K562 (cell line): ENCODE measurements around the gene METTL8. TPM values are rescaled to one million over a fixed set of nuclear protein-coding genes. Genes with fewer than 3 reads are reported as not detected.

Source experiments
- ARHGAP35 ChIP-seq: fragments of 450-650 bp; IDR thresholded peaks from 2 replicates; pipeline ENCODE4 v1.6.1; 2018; ENCODE audit not compliant: partially characterized antibody
- C11orf30 ChIP-seq: fragments of 450-650 bp; IDR thresholded peaks from 2 replicates; pipeline ENCODE4 v1.6.1; 2016; ENCODE audit warnings: low read depth, mild to moderate bottlenecking
- CC2D1A ChIP-seq: fragments of 450-650 bp; IDR thresholded peaks from 2 replicates; pipeline ENCODE4 v1.6.1; 2017; ENCODE audit warnings: mild to moderate bottlenecking
- DPF2 ChIP-seq: fragments of 450-650 bp; IDR thresholded peaks from 2 replicates; pipeline ENCODE4 v1.6.1; 2016
- EP400 ChIP-seq: fragments of 450-650 bp; IDR thresholded peaks from 2 replicates; pipeline ENCODE4 v1.6.1; 2017; ENCODE audit warnings: antibody characterized with exemption, mild to moderate bottlenecking, moderate library complexity
- FOXO4 ChIP-seq: fragments of 450-650 bp; formaldehyde crosslinking; IDR thresholded peaks from 2 replicates; pipeline ENCODE4 v1.4.0; 2020; ENCODE audit warnings: mild to moderate bottlenecking, moderate library complexity
- KDM4B ChIP-seq, 2 experiments: fragments of 450-650 bp in 1 of 2; sonication (generic) in 1 of 2; IDR thresholded peaks; 2 replicates each; pipeline ENCODE4 v1.6.1; 2016 to 2017; ENCODE audit warnings: borderline replicate concordance in 2 of 2, antibody characterized with exemption in 1 of 2, low read depth in 1 of 2, mild to moderate bottlenecking in 1 of 2
- NR2C2 ChIP-seq, 2 experiments: fragments of 200-800 bp in 1 of 2; sonication (Bioruptor generic) in 1 of 2; sonication (generic) in 1 of 2; formaldehyde crosslinking in 1 of 2; IDR thresholded peaks; 2 replicates each; pipeline versions ENCODE4 v1.6.1 to v1.8.0; 2016 to 2022; ENCODE audit warnings: mild to moderate bottlenecking in 1 of 2, missing compliant biosample characterization in 1 of 2, missing genetic modification characterization in 1 of 2, missing genetic modification reagents in 1 of 2
- PHF21A ChIP-seq: fragments of 450-650 bp; IDR thresholded peaks from 2 replicates; pipeline ENCODE4 v1.6.1; 2017; ENCODE audit warnings: low read depth, borderline replicate concordance
- RBM22 ChIP-seq: fragments of 200-400 bp; formaldehyde crosslinking; IDR thresholded peaks from 2 replicates; pipeline ENCODE4 v1.6.1; 2018; ENCODE audit warnings: low read length, low read depth; ENCODE audit not compliant: poor library complexity, severe bottlenecking
- ZKSCAN1 ChIP-seq: fragments of 150-350 bp; IDR thresholded peaks from 2 replicates; pipeline ENCODE4 v1.6.1; 2016; ENCODE audit warnings: low read depth, low read length
- ZNF24 ChIP-seq: fragments of 450-650 bp; IDR thresholded peaks from 2 replicates; pipeline ENCODE4 v1.6.1; 2016
- ZNF384 ChIP-seq: IDR thresholded peaks from 2 replicates; pipeline ENCODE4 v1.6.1; 2012; ENCODE audit warnings: low read depth, low read length, improper control_type of control experiment
- polyA plus RNA-seq, 8 experiments: library from polyadenylated mRNA; depleted of rRNA in 4 of 8; stranded (reverse) in 5 of 8; unstranded in 3 of 8; fragments of >200 nt; fragmentation: Nextera tagmentation in 2 of 8; fragmentation: Illumina TruSeq in 1 of 8; extraction: Ambion mirVana in 2 of 8; extraction: Trizol in 1 of 8; gene quantifications; 2 replicates each; pipeline versions ENCODE4 v1.2.1 to v1.2.3, GENCODE V29; 2011 to 2014; ENCODE audit warnings: inconsistent platforms in 1 of 8, missing spikeins in 1 of 8
- total RNA-seq, 7 experiments: library from RNA; depleted of rRNA in 6 of 7; stranded (reverse); fragments of >200 nt in 6 of 7; fragmentation: Illumina TruSeq in 2 of 7; extraction: Trizol in 2 of 7; gene quantifications; 2 replicates each; pipeline versions ENCODE4 v1.2.1 to v1.2.3, GENCODE V29; 2011 to 2021; ENCODE audit warnings: low replicate concordance in 1 of 7
- TF ChIP-seq, protein P1 (sequence below), 2 experiments: IDR thresholded peaks; 2 replicates each; pipeline ENCODE4 v1.6.1; 2012; ENCODE audit warnings: improper control_type of control experiment in 2 of 2, low read depth in 2 of 2, low read length in 2 of 2, borderline replicate concordance in 1 of 2
- TF ChIP-seq, protein P2 (sequence below): fragments of 250-450 bp; sonication (Bioruptor Pico); IDR thresholded peaks from 2 replicates; pipeline ENCODE4 v1.9.0; 2021; ENCODE audit warnings: mild to moderate bottlenecking
- TF ChIP-seq, protein P3 (sequence below): sonication (generic); formaldehyde crosslinking; IDR thresholded peaks from 2 replicates; pipeline ENCODE4 v1.8.1; 2023; ENCODE audit warnings: mild to moderate bottlenecking, missing genetic modification reagents
- TF ChIP-seq, protein P4 (sequence below): sonication (generic); formaldehyde crosslinking; IDR thresholded peaks from 2 replicates; pipeline ENCODE4 v1.8.0; 2023; ENCODE audit warnings: missing genetic modification reagents, mild to moderate bottlenecking, borderline replicate concordance

METTL8 gene
- total and polyA plus RNA-seq, 9 of the 15 experiments (the other 6 are each of a cell fraction or from before 2014, with no cell fraction given), result 12.9 to 52.6 (median 33.7) TPM

DNA sequence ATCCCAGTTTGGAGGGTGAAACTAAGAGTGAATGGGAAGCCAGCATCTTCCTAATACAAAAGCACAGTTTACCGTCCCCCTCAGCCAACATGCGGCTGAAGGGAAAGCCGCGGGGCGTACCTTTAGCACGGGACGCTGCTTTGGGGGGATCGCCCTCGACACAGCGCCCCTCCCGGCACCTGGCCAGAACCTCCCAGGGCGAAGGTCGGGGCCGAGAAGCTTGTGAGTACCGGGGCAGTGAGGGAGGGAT lies at the start of gene METTL8 (continued):
- TF ChIP-seq ZNF384 (0 out of 2 replicates have a peak, but pooled peaks have one; percentile 7), EP400 (peak; percentile 99), ZKSCAN1 (no peak), RBM22 (peak; percentile 20), DPF2 (0 out of 2 replicates have a peak, but pooled peaks have one; percentile 8), C11orf30 (peak; percentile 66; the same call in 1 of the 2 replicates), ZNF24 (peak; percentile 67), CC2D1A (peak; percentile 97), PHF21A (peak; percentile 67; the same call in 1 of the 2 replicates), FOXO4 (CRISPR knock-in tag) (no peak), NR2C2 (CRISPR knock-in tag; IDR thresholded peaks at IDR 0.05) (peak; percentile 92), NR2C2 (tag; IDR thresholded peaks at IDR 0.05) (no peak), ARHGAP35 (no peak), KDM4B (IDR thresholded peaks at IDR 0.05; ENCODE audit: borderline replicate concordance in 2 of 2, low read depth in 1 of 2) (no peak)
- TF ChIP-seq, protein P1, sequence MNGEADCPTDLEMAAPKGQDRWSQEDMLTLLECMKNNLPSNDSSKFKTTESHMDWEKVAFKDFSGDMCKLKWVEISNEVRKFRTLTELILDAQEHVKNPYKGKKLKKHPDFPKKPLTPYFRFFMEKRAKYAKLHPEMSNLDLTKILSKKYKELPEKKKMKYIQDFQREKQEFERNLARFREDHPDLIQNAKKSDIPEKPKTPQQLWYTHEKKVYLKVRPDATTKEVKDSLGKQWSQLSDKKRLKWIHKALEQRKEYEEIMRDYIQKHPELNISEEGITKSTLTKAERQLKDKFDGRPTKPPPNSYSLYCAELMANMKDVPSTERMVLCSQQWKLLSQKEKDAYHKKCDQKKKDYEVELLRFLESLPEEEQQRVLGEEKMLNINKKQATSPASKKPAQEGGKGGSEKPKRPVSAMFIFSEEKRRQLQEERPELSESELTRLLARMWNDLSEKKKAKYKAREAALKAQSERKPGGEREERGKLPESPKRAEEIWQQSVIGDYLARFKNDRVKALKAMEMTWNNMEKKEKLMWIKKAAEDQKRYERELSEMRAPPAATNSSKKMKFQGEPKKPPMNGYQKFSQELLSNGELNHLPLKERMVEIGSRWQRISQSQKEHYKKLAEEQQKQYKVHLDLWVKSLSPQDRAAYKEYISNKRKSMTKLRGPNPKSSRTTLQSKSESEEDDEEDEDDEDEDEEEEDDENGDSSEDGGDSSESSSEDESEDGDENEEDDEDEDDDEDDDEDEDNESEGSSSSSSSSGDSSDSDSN (IDR thresholded peaks at IDR 0.05; ENCODE audit: borderline replicate concordance in 1 of 2, low read depth in 2 of 2, low read length in 2 of 2), result peak; percentile 59 to 81; a peak in 2 of 4 replicates
- TF ChIP-seq, protein P2, sequence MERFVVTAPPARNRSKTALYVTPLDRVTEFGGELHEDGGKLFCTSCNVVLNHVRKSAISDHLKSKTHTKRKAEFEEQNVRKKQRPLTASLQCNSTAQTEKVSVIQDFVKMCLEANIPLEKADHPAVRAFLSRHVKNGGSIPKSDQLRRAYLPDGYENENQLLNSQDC (CRISPR knock-in tag), result peak; percentile 87; the same call in 1 of the 2 replicates
- TF ChIP-seq, protein P3, sequence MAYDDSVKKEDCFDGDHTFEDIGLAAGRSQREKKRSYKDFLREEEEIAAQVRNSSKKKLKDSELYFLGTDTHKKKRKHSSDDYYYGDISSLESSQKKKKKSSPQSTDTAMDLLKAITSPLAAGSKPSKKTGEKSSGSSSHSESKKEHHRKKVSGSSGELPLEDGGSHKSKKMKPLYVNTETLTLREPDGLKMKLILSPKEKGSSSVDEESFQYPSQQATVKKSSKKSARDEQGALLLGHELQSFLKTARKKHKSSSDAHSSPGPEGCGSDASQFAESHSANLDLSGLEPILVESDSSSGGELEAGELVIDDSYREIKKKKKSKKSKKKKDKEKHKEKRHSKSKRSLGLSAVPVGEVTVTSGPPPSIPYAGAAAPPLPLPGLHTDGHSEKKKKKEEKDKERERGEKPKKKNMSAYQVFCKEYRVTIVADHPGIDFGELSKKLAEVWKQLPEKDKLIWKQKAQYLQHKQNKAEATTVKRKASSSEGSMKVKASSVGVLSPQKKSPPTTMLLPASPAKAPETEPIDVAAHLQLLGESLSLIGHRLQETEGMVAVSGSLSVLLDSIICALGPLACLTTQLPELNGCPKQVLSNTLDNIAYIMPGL, result no peak
- TF ChIP-seq, protein P4, sequence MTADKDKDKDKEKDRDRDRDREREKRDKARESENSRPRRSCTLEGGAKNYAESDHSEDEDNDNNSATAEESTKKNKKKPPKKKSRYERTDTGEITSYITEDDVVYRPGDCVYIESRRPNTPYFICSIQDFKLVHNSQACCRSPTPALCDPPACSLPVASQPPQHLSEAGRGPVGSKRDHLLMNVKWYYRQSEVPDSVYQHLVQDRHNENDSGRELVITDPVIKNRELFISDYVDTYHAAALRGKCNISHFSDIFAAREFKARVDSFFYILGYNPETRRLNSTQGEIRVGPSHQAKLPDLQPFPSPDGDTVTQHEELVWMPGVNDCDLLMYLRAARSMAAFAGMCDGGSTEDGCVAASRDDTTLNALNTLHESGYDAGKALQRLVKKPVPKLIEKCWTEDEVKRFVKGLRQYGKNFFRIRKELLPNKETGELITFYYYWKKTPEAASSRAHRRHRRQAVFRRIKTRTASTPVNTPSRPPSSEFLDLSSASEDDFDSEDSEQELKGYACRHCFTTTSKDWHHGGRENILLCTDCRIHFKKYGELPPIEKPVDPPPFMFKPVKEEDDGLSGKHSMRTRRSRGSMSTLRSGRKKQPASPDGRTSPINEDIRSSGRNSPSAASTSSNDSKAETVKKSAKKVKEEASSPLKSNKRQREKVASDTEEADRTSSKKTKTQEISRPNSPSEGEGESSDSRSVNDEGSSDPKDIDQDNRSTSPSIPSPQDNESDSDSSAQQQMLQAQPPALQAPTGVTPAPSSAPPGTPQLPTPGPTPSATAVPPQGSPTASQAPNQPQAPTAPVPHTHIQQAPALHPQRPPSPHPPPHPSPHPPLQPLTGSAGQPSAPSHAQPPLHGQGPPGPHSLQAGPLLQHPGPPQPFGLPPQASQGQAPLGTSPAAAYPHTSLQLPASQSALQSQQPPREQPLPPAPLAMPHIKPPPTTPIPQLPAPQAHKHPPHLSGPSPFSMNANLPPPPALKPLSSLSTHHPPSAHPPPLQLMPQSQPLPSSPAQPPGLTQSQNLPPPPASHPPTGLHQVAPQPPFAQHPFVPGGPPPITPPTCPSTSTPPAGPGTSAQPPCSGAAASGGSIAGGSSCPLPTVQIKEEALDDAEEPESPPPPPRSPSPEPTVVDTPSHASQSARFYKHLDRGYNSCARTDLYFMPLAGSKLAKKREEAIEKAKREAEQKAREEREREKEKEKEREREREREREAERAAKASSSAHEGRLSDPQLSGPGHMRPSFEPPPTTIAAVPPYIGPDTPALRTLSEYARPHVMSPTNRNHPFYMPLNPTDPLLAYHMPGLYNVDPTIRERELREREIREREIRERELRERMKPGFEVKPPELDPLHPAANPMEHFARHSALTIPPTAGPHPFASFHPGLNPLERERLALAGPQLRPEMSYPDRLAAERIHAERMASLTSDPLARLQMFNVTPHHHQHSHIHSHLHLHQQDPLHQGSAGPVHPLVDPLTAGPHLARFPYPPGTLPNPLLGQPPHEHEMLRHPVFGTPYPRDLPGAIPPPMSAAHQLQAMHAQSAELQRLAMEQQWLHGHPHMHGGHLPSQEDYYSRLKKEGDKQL (CRISPR knock-in tag), result peak; percentile 93; the same call in 1 of the 2 replicates
